Natural killer cell treated with Interleukin-12 subunit alpha and Interleukin-12 subunit beta and Interleukin-15 and Interleukin-18, amount 100 ng/mL, for 72 hours (primary cell): ENCODE data around the gene ZNF593. TPM values are rescaled to one million over a fixed set of nuclear protein-coding genes. Genes with fewer than 3 reads are reported as not detected.

Source experiments
- ATAC-seq, 2 donors: fragments of 150-1000 bp; cut with Tn5 transposase in 1 of 2; sonication (Bioruptor Pico), chemical (Tn5 transposase) in 1 of 2; 2 replicates each; pipeline ENCODE4 v1.10.0; 2021
- DNase-seq: peaks from one replicate; pipeline ENCODE4 v3.0.0; 2022; ENCODE audit warnings: low spot score
- H3K27ac Mint-ChIP-seq, 2 donors: 1 replicate in 1 of 2; 2 replicates in 1 of 2; pipeline ENCODE4 v1.8.0; 2022; ENCODE audit warnings: mixed read lengths in 2 of 2, mild to moderate bottlenecking in 1 of 2, moderate library complexity in 1 of 2
- H3K27me3 Mint-ChIP-seq, 2 donors: 1 replicate in 1 of 2; 2 replicates in 1 of 2; pipeline ENCODE4 v1.8.0; 2022; ENCODE audit warnings: mixed read lengths in 2 of 2
- H3K36me3 Mint-ChIP-seq: one replicate; pipeline ENCODE4 v1.8.0; 2022; ENCODE audit warnings: mixed read lengths
- H3K4me1 Mint-ChIP-seq, 2 donors: 1 replicate in 1 of 2; 2 replicates in 1 of 2; pipeline ENCODE4 v1.8.0; 2022; ENCODE audit warnings: low read depth in 2 of 2, mixed read lengths in 2 of 2, mild to moderate bottlenecking in 1 of 2
- H3K4me3 Mint-ChIP-seq: one replicate; pipeline ENCODE4 v1.8.0; 2022; ENCODE audit warnings: mixed read lengths
- H3K9me3 Mint-ChIP-seq: 2 replicates; pipeline ENCODE4 v1.8.0; 2022; ENCODE audit warnings: mixed read lengths
- total RNA-seq, 2 donors: library from RNA; stranded (reverse); gene quantifications; one replicate each; pipeline ENCODE4 v1.2.3, GENCODE V29; 2022

Gene ZNF593
- total RNA-seq, 2 donors from 2014 or later: 36.6 to 73.8 TPM

DNA sequence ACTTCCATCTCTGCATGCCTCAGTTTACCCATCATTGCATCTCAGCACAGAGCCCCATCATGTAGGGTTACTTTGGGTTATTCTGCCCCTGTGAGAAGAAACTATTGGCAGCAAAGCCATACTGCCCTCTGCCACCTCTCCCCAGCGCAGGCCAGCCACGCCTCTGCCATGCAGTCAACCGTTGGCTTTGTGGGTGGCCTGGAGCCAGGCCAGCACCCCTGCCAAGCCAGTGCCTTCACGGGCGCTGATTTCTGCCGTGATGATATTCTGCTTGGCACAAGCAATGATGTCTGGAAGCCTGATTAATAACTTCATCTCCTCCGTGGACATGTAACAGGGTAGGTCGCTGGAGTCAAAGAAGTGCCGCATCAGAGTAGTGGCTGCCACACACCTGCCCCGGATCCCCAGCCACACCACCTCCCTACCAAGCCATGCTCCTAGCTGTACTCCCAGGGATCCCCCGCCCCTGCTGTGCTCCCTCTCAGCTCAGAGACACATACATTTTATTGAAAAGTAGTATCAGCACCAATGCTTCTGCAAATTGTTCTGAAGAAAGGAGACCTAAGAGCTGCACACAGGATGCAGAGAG lies 49.3 kb downstream of the ZNF593 start:
- no peak for ATAC-seq
- Mint-ChIP-seq H3K36me3 (no peaks in the 10 kb centered on the region), H3K4me1 (no peaks in the 10 kb centered on the region), H3K27ac (no peak overlapping the region), H3K9me3 (no peaks in the 10 kb centered on the region), H3K4me3 (no peak overlapping the region), H3K27me3 (peaks cover 0 to 2% of the 10 kb centered on the region in 2 donors)
- no peak for DNase-seq

Other genes with a start within 250 kb of the ZNF593 start
- gene PAFAH2, start 171.8 kb upstream of the ZNF593 start, total RNA-seq: 10 to 100 TPM; 14.2 to 20.0 TPM
- gene EXTL1, start 148.1 kb upstream of the ZNF593 start, total RNA-seq: not detected
- gene SLC30A2, start 123.8 kb upstream of the ZNF593 start, total RNA-seq: not detected
- gene TRIM63, start 102.3 kb upstream of the ZNF593 start, total RNA-seq: not detected
- 1 to 10 TPM; 8.8 to 9.0 TPM for gene PDIK1L, start 58.1 kb upstream of the ZNF593 start, total RNA-seq
- not detected for gene FAM110D, start 10.8 kb upstream of the ZNF593 start, total RNA-seq
- gene C1orf232, start 945 bp upstream of the ZNF593 start, total RNA-seq: not detected
- gene ZNF593OS, start 1.9 kb downstream of the ZNF593 start, total RNA-seq: not detected
- gene CNKSR1, start 7.6 kb downstream of the ZNF593 start, total RNA-seq: 1 to 10 TPM in 1 of 2 donors, not detected in 1; 2.5 TPM
- not detected for gene CATSPER4, start 20.7 kb downstream of the ZNF593 start, total RNA-seq
- gene CEP85, start 64.3 kb downstream of the ZNF593 start, total RNA-seq: 10 to 100 TPM; 21.0 to 57.5 TPM
- 100 to 1,000 TPM; 203 to 249 TPM for gene SH3BGRL3, start 110.2 kb downstream of the ZNF593 start, total RNA-seq
- gene UBXN11, start 136.7 kb downstream of the ZNF593 start, total RNA-seq: 10 to 100 TPM in 1 of 2 donors, 1 to 10 TPM in 1; 9.9 to 24.8 TPM
- 10 to 100 TPM in 1 of 2 donors, 1 to 10 TPM in 1; 8.1 to 17.2 TPM for gene CD52, start 148.1 kb downstream of the ZNF593 start, total RNA-seq
- under 1 TPM in 1 of 2 donors, not detected in 1; 0.95 TPM for gene CRYBG2, start 184.2 kb downstream of the ZNF593 start, total RNA-seq
- gene ZNF683, start 202.8 kb downstream of the ZNF593 start, total RNA-seq: not detected
- gene LIN28A, start 240.9 kb downstream of the ZNF593 start, total RNA-seq: not detected